22Rv1 (cell line): ENCODE measurements around the gene ARHGEF28.

Experiments
- H3K27ac ChIP-seq: fragments of 450-650 bp; 2 replicates; pipeline ENCODE4 v1.5.1; 2017
- CTCF ChIP-seq: fragments of 450-650 bp; IDR thresholded peaks from 2 replicates; pipeline ENCODE4 v1.5.1; 2017; ENCODE audit warnings: mild to moderate bottlenecking
- ZFX ChIP-seq: fragments of 450-650 bp; IDR thresholded peaks from 2 replicates; pipeline ENCODE4 v1.6.1; 2017; ENCODE audit warnings: antibody characterized with exemption, borderline replicate concordance

The ARHGEF28 gene

GRCh38 chr5:73625944-73626811 lies at the start of gene ARHGEF28:
ARHGEF28 (plus strand) TSS chr5:73626196; CDS start chr5:73684852, 58,656 bp downstream.
- H3K27ac ChIP-seq: peak within 1 kb of the TSS; percentile 73
- TF ChIP-seq CTCF (peak; percentile 13; the same call in 1 of the 2 replicates), ZFX (no peak)

- TF ChIP-seq ZFX: no peak
- no peak for TF ChIP-seq CTCF
Observed at GRCh38 chr5:73582285-73583145, 43.5 kb upstream of the ARHGEF28 start.

GRCh38 chr5:73587923-73588322 lies 38.1 kb upstream of the ARHGEF28 start:
- H3K27ac ChIP-seq: no peak overlapping the region
- TF ChIP-seq CTCF: no peak
- TF ChIP-seq ZFX: no peak

More at GRCh38 chr5:73582285-73583145, 43.5 kb upstream of the ARHGEF28 start:
- no peak overlapping the region for H3K27ac ChIP-seq

GRCh38 chr5:73591102-73591695 lies 34.8 kb upstream of the ARHGEF28 start:
- TF ChIP-seq ZFX: no peak
- TF ChIP-seq CTCF: peak; percentile 73
- no peak overlapping the region for H3K27ac ChIP-seq

- no peak overlapping the region for H3K27ac ChIP-seq
- no peak for TF ChIP-seq ZFX
- no peak for TF ChIP-seq CTCF
Observed at GRCh38 chr5:73591698-73592501, 34.1 kb upstream of the ARHGEF28 start.

- no peak for TF ChIP-seq CTCF
- no peak for TF ChIP-seq ZFX
- H3K27ac ChIP-seq: no peak overlapping the region
Observed at GRCh38 chr5:73592551-73592950, 33.4 kb upstream of the ARHGEF28 start.
